Measurements from ENCODE around the gene CEP250.

The CEP250 gene

DNA sequence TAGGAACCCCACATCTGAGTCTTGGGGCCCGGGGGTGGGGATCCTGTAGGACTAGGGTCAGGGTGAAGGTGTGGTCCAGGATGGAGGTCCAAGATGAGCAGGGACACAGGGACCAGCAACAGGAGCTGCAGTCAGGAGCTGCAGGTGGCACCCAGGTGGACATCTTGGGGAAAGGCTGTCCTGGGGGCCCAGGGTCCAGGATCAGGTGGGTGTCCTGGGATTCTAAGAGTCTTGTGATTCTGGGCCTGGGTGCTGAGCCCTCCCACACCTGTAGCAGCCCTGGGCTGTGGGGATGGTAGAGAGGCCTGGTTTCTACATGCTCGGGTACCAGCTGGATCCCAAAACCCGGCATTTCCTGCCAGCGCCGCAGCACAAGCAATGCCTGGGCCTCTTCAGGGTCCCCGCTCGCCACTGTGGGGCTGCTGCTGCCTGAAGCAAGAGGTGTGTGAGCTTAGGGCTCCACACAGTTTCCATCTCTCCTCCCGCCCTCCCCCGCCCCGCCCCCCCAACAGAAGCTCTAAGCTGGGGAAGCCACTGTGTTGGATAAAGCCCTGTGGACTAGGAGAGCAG is 107.2 kb downstream of the CEP250 start:
- DNase-seq (ENCODE audit: low spot score): no peak
- in situ Hi-C loops (cut with MboI; ENCODE audit: low sequenced_read_pairs, unreplicated experiment): no loop called here
- TF ChIP-seq, protein P1, sequence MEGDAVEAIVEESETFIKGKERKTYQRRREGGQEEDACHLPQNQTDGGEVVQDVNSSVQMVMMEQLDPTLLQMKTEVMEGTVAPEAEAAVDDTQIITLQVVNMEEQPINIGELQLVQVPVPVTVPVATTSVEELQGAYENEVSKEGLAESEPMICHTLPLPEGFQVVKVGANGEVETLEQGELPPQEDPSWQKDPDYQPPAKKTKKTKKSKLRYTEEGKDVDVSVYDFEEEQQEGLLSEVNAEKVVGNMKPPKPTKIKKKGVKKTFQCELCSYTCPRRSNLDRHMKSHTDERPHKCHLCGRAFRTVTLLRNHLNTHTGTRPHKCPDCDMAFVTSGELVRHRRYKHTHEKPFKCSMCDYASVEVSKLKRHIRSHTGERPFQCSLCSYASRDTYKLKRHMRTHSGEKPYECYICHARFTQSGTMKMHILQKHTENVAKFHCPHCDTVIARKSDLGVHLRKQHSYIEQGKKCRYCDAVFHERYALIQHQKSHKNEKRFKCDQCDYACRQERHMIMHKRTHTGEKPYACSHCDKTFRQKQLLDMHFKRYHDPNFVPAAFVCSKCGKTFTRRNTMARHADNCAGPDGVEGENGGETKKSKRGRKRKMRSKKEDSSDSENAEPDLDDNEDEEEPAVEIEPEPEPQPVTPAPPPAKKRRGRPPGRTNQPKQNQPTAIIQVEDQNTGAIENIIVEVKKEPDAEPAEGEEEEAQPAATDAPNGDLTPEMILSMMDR (IDR thresholded peaks at IDR 0.05; ENCODE audit: borderline replicate concordance, control extremely low read depth, extremely low read depth, insufficient read depth, missing control alignments): no peak

DNA sequence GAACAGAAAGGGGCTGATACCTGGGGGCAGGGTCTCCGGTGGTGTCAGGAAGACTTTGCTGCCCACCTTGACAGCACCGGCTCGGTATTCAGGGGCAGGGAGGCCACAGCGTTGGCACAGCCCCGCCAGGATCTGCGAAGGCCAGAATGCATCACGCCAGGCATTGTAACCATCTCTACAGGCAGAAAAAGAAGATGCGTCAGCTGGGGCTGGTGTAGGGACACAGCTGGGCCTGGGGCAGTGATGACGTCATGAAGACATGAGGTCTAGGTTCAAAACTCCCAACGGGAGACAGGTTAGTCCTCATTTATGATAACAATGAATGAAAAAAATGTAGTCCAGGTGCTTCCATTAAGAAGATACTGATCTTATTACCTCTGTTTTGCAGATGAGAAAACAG is 108.4 kb downstream of the CEP250 start:
- in situ Hi-C loops (cut with MboI; ENCODE audit: low sequenced_read_pairs, unreplicated experiment): no loop called here
- TF ChIP-seq, protein P1 (IDR thresholded peaks at IDR 0.05; ENCODE audit: borderline replicate concordance, control extremely low read depth, extremely low read depth, insufficient read depth, missing control alignments): no peak
- DNase-seq (ENCODE audit: low spot score): no peak

DNA sequence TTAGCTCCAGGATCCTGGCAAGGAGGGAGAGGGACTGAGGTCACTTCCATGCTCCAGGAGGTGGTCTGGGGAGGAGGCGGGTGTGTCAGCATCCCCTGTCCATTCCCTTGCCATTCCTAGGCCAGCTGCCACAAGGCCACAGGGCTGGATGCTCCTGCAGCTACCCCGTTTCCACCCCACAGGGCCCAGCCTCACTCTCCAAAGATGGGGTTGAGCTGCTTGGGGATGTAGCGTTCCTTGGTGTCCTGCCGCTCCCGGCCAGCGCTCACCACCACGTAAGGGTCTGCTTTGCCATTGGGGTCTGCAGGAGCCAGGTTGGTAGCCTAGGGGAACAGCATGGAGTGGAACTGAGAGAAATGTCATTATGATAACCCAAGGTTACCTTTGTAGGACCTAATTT is 109.5 kb downstream of the CEP250 start:
- DNase-seq (ENCODE audit: low spot score): no peak
- in situ Hi-C loops (cut with MboI; ENCODE audit: low sequenced_read_pairs, unreplicated experiment): no loop called here
- TF ChIP-seq, protein P1 (IDR thresholded peaks at IDR 0.05; ENCODE audit: borderline replicate concordance, control extremely low read depth, extremely low read depth, insufficient read depth, missing control alignments): no peak

DNA sequence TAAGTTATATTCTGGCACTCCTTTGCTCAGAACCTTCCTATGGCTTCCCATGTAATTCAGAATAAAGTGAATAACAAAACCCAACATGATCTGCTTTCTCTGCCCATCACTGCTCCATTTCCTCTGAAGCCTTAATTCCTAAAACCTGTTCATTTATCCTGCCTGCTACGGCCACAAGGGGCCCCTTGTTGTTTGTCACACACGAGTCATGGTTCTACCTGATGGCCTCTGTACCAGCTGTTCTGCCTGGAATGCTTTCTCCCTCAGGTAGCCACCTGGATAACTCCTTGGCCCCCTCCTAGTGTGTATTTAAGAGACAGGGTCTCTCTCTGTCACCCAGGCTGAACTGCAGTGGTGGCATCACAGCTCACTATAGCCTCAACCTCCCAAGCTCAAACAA is 113.2 kb downstream of the CEP250 start:
- in situ Hi-C loops (cut with MboI; ENCODE audit: low sequenced_read_pairs, unreplicated experiment): no loop called here
- TF ChIP-seq, protein P1 (IDR thresholded peaks at IDR 0.05; ENCODE audit: borderline replicate concordance, control extremely low read depth, extremely low read depth, insufficient read depth, missing control alignments): peak; percentile 22
- DNase-seq (ENCODE audit: low spot score): no peak
